HG02642 (cell line): ENCODE results near the gene ZSCAN25.
"Not testable (repeated sequence)": the region's sequence is repeated elsewhere in the genome, so short reads cannot be mapped to it uniquely, and the experiment has no call there.

Source experiments
- ATAC-seq: cut with Tn5 transposase; IDR thresholded peaks from one replicate; pipeline ENCODE4 v1.9.1; 2021; ENCODE audit warnings: mild to moderate bottlenecking; ENCODE audit not compliant: unreplicated experiment, poor library complexity

The ZSCAN25 gene

GRCh38 chr7:99615989-99616358, 772 bp upstream of the ZSCAN25 start:
- ATAC-seq, result no peak

GRCh38 chr7:99617192-99617781, 541 bp downstream of the ZSCAN25 start:
- ATAC-seq, result no peak

- no peak for ATAC-seq
These were observed 2.0 kb downstream of the ZSCAN25 start for GRCh38 chr7:99618726-99619125.

- ATAC-seq, result no peak
These were observed 2.9 kb downstream of the ZSCAN25 start for GRCh38 chr7:99619571-99620130.

GRCh38 chr7:99621271-99621670, 4.5 kb downstream of the ZSCAN25 start:
- ATAC-seq, result no peak

- no peak for ATAC-seq
These were observed 5.8 kb downstream of the ZSCAN25 start for GRCh38 chr7:99622596-99622995.

- ATAC-seq, result no peak
These were observed 6.4 kb downstream of the ZSCAN25 start for GRCh38 chr7:99623091-99623693.

- ATAC-seq, result no peak
These were observed 7.1 kb downstream of the ZSCAN25 start for GRCh38 chr7:99623702-99624447.

- no peak for ATAC-seq
These were observed 7.7 kb downstream of the ZSCAN25 start for GRCh38 chr7:99624484-99624883.

GRCh38 chr7:99625321-99625720, 8.6 kb downstream of the ZSCAN25 start:
- no peak for ATAC-seq

- no peak for ATAC-seq
These were observed 9.2 kb downstream of the ZSCAN25 start for GRCh38 chr7:99625961-99626360.

GRCh38 chr7:99626661-99627060, 9.9 kb downstream of the ZSCAN25 start:
- no peak for ATAC-seq

- ATAC-seq, result no peak
These were observed 10.8 kb downstream of the ZSCAN25 start for GRCh38 chr7:99627513-99627912.

GRCh38 chr7:99628471-99629465, 12.0 kb downstream of the ZSCAN25 start:
- no peak for ATAC-seq

GRCh38 chr7:99629643-99630042, 12.9 kb downstream of the ZSCAN25 start:
- ATAC-seq, result no peak

GRCh38 chr7:99631295-99632109, 14.8 kb downstream of the ZSCAN25 start:
- no peak for ATAC-seq

GRCh38 chr7:99637414-99637813, 20.7 kb downstream of the ZSCAN25 start:
- not testable (repeated sequence) for ATAC-seq

GRCh38 chr7:99638731-99639130, 22.0 kb downstream of the ZSCAN25 start:
- no peak for ATAC-seq

- ATAC-seq, result no peak
These were observed 22.5 kb downstream of the ZSCAN25 start for GRCh38 chr7:99639267-99639666.
